Activated CD4-positive, alpha-beta T cell treated with anti-CD3 and anti-CD28 coated beads, Interleukin-2, amount 10 ng/mL, durations not matched to agents 7 days and 5 days (primary cell): ENCODE results near the gene POLDIP3. TPM values are rescaled to one million over a fixed set of nuclear protein-coding genes. Genes with fewer than 3 reads are reported as not detected.
"Not testable (repeated sequence)": the region's sequence is repeated elsewhere in the genome, so short reads cannot be mapped to it uniquely, and the experiment has no call there.

Experiments used
- CTCF ChIA-PET: fragments of 350-600 bp; sonication (Branson Sonifier 250); formaldehyde crosslinking; loops from one replicate; lab custom pipeline; 2021; ENCODE audit warnings: antibody characterized with exemption; lab: Charles Lee
- POLR2A ChIA-PET: fragments of 350-600 bp; sonication (Branson Sonifier 250); formaldehyde crosslinking; loops from one replicate; lab custom pipeline; 2021; ENCODE audit warnings: antibody characterized with exemption; lab: Charles Lee
- DNase-seq: peaks from one replicate; pipeline ENCODE4 v3.0.0-alpha.2; 2020
- H3K27ac Mint-ChIP-seq: one replicate; pipeline ENCODE4 v1.8.0; 2021; ENCODE audit warnings: mild to moderate bottlenecking, moderate library complexity, mixed read lengths
- H3K27me3 Mint-ChIP-seq: one replicate; pipeline ENCODE4 v1.8.0; 2021; ENCODE audit warnings: mixed read lengths
- H3K36me3 Mint-ChIP-seq: one replicate; pipeline ENCODE4 v1.8.0; 2021; ENCODE audit warnings: low read depth, mixed read lengths
- H3K4me1 Mint-ChIP-seq: one replicate; pipeline ENCODE4 v1.8.0; 2021; ENCODE audit warnings: mixed read lengths
- H3K4me3 Mint-ChIP-seq: one replicate; pipeline ENCODE4 v1.8.0; 2021; ENCODE audit warnings: mild to moderate bottlenecking, moderate library complexity, mixed read lengths
- H3K9me3 Mint-ChIP-seq: one replicate; pipeline ENCODE4 v1.8.0; 2021; ENCODE audit warnings: mixed read lengths
- total RNA-seq, 2 experiments: library from RNA; stranded (reverse); gene quantifications; one replicate each; pipeline ENCODE4 v1.2.3, GENCODE V29; 2021

The POLDIP3 gene
- total RNA-seq, 2 experiments from 2014 or later = 83.4 to 97.7 TPM

- H3K27me3 Mint-ChIP-seq = no peaks in the 10 kb centered on the region
- ChIA-PET POLR2A (no interaction called here), CTCF (interaction anchor here (0.6 to 2.1 kb wide), 3 partner anchors 10 to 59 kb away, joined by 3 to 7 read pairs (median 5); no protein-coding TSS in a partner anchor)
- no peak overlapping the region for H3K27ac Mint-ChIP-seq
- H3K36me3 Mint-ChIP-seq = peaks cover 3% of the 10 kb centered on the region
- H3K9me3 Mint-ChIP-seq = no peaks in the 10 kb centered on the region
- no peak for DNase-seq
- H3K4me3 Mint-ChIP-seq = no peak overlapping the region
- H3K4me1 Mint-ChIP-seq = peaks cover 11% of the 10 kb centered on the region
These were observed 7.5 kb upstream of the POLDIP3 start for GRCh38 chr22:42622061-42622710.

DNA sequence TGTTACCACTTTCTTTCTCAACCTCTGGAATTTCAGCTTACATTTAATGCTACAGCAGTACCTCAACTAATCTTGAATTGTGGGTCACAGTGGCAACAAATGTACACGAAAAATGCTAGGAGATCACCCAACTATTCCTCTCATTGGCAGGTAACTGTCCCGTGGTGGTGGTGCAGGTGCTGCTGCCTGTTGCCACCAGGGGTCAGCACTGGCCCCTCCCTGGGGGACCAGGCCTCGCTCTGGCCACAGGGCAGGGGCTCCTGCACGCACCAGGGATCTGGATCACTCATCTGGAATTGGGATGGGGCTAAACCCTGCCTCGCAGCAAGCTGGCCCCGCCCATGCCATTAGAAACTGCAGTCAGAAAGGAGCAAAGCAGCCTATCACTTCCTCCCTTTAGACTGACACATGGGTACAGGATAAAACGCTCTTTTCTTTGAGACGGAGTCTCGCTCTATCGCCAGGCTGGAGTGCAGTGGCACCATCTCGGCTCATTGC lies 6.9 kb upstream of the POLDIP3 start:
- Mint-ChIP-seq H3K9me3 (no peaks in the 10 kb centered on the region), H3K4me1 (peaks cover 11% of the 10 kb centered on the region), H3K27me3 (no peaks in the 10 kb centered on the region), H3K27ac (peak overlapping the region; percentile 33), H3K36me3 (peaks cover 3% of the 10 kb centered on the region), H3K4me3 (no peak overlapping the region)
- ChIA-PET CTCF (interaction anchor here (1.3 to 2.1 kb wide), 2 partner anchors 10 to 24 kb away, joined by 5 to 7 read pairs; no protein-coding TSS in a partner anchor), POLR2A (no interaction called here)
- DNase-seq = peak; percentile 63

DNA sequence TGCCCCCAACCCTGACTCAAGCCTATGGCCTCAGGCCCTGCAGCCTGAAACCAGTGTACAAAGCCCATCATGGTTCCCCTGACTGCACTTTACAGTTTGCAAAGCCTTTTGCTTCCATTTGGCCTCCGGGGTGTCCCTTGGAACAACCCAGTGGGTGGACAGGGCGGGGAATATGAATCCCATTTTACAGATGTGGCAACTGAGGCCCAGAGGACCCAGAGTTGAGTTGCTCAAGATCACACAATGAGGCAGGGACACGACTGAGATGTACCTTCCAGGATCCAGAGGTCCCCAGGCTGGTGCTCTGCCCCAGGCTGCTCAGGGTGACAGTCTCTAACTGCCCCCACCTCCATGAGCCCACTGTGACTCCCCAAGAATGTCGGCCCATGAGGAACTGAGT lies 5.4 kb upstream of the POLDIP3 start:
- ChIA-PET POLR2A (no interaction called here), CTCF (interaction anchor here (0.5 kb wide), 1 partner anchor 70 kb away, joined by 3 read pairs; no protein-coding TSS in a partner anchor)
- H3K27me3 Mint-ChIP-seq = no peaks in the 10 kb centered on the region
- H3K27ac Mint-ChIP-seq = no peak overlapping the region
- H3K9me3 Mint-ChIP-seq = no peaks in the 10 kb centered on the region
- H3K4me1 Mint-ChIP-seq = peaks cover 21% of the 10 kb centered on the region
- DNase-seq = no peak
- H3K4me3 Mint-ChIP-seq = no peak overlapping the region
- peaks cover 3% of the 10 kb centered on the region for H3K36me3 Mint-ChIP-seq

DNA sequence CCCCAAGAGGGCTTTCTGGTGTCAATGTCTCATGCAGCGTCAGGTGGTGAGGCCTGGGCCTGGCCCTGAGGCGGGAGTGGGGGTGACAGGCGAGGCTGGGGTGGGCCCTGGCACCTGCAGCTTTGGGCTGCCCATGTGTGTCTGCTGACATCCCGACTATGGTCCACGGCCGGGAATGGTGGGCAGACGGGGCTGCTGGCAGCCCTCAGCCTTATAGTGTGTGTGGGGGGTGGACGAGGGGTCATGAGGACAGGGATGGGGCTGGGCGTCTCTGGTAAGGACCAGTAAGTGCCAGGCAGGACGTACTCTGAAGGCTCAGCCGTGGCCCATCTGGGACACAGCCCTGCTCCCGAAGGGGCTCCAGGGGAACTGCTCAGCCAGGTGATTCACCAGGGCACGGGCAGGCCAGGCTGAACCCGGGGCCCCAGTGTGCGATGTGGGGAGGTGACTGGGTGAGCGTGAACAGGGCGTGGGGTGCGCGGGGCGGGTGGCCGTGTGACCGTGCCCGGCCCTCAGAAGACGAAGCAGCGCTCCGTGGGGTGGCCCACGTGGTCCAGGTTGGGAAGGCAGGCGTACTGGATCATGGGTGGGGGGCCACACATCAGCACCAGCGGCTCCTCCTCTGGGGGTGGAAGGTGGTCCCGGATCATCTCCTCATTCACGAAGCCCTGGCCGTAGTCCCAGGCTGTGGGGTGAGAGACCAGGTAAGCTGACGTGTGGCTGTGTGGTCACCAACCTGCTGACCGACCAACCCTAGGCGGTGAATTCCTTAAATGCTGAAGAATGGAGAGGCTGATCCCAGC lies 4.8 kb upstream of the POLDIP3 start:
- Mint-ChIP-seq H3K27ac (no peak overlapping the region), H3K9me3 (no peaks in the 10 kb centered on the region), H3K4me1 (peaks cover 21% of the 10 kb centered on the region), H3K4me3 (no peak overlapping the region), H3K27me3 (no peaks in the 10 kb centered on the region), H3K36me3 (peaks cover 3% of the 10 kb centered on the region)
- ChIA-PET POLR2A (interaction anchor here (0.6 kb wide), 1 partner anchor 49 kb away, joined by 4 read pairs; no protein-coding TSS in a partner anchor), CTCF (interaction anchor here (0.5 kb wide), 1 partner anchor 71 kb away, joined by 3 read pairs; no protein-coding TSS in a partner anchor)
- no peak for DNase-seq

DNA sequence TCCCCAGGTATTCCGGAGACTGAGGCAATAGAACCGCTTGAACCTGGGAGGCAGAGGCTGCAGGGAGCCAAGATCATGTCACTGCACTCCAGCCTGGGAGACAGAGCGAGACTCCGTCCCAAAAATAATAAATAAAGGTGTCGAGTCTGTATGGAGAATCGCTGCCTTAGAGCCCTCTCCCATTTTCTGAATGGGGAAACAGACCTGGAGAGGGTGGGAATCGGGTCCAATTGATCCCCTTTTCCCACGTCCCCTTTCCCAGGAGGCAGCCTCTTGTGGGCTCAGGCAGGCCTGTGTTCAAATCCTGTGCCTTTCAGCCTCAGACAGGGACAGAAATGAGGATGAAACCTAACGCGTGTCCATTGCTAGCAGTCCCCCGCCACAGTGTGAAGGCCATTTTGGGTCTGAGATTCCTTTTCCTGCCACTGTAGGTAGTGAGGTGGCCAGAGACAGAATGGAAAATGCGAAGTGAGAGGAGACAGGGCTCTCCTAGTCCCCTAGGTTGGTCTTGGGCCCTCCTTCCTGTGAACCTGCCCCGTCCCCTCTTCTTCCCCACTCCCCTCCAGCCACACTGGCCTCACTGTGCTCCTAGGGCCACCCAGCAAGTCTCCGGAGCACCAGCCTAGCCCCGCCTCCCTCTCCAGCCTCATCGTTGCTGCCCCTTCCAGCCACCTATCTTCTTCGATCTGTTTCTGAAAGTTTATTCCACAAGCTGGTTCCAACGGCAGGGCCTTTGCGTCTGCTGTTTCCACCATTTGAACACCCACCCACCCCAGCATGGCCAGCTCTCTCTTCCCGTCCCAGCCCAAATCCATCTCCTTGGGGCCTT lies 2.7 kb upstream of the POLDIP3 start:
- Mint-ChIP-seq H3K4me1 (peaks cover 35% of the 10 kb centered on the region), H3K27me3 (no peaks in the 10 kb centered on the region), H3K9me3 (no peaks in the 10 kb centered on the region), H3K4me3 (no peak overlapping the region), H3K36me3 (peaks cover 14% of the 10 kb centered on the region), H3K27ac (peak overlapping the region; percentile 5)
- CTCF ChIA-PET = no interaction called here
- POLR2A ChIA-PET = no interaction called here
- DNase-seq = no peak

DNA sequence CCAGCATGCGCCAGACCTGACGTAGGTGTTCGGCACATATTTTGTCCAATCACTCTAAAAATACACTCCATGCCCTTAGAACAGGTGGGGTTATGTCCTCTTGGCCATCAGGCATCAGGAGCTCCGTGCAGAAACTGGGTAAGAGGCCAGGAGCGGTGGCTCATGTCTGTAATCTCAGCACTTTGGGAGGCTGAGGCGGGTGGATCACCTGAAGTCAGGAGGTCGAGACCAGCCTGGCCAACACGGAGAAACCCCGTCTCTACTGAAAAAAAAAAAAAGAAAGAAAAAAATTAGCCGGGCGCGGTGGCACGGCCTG lies 1.1 kb upstream of the POLDIP3 start:
- Mint-ChIP-seq H3K4me1 (peaks cover 45% of the 10 kb centered on the region), H3K4me3 (peak overlapping the region; percentile 84), H3K36me3 (peaks cover 21% of the 10 kb centered on the region), H3K27ac (peak overlapping the region; percentile 99)
- not testable (repeated sequence) for H3K9me3 Mint-ChIP-seq, DNase-seq, H3K27me3 Mint-ChIP-seq
- ChIA-PET POLR2A (interaction anchor here (0.5 to 2.0 kb wide), 3 partner anchors 34 to 572 kb away, joined by 3 to 8 read pairs (median 4); partner anchors contain the start of gene CYB5R3), CTCF (interaction anchor here (0.7 to 2.0 kb wide), 3 partner anchors 9 to 69 kb away, joined by 5 to 6 read pairs (median 5); no protein-coding TSS in a partner anchor)

GRCh38 chr22:42615092-42615859 lies 593 bp upstream of the POLDIP3 start:
- H3K27ac Mint-ChIP-seq = peak overlapping the region; percentile 99
- peak; percentile 92 for DNase-seq
- CTCF ChIA-PET = interaction anchor here (0.7 to 2.0 kb wide), 6 partner anchors 10 to 69 kb away, joined by 3 to 6 read pairs (median 4); no protein-coding TSS in a partner anchor
- H3K4me3 Mint-ChIP-seq = peak overlapping the region; percentile 84
- H3K4me1 Mint-ChIP-seq = peaks cover 50% of the 10 kb centered on the region
- H3K9me3 Mint-ChIP-seq = no peaks in the 10 kb centered on the region
- POLR2A ChIA-PET = interaction anchor here (0.5 to 2.0 kb wide), 6 partner anchors 8 to 572 kb away, joined by 3 to 8 read pairs (median 4); partner anchors contain the start of gene CYB5R3
- peaks cover 23% of the 10 kb centered on the region for H3K36me3 Mint-ChIP-seq
- H3K27me3 Mint-ChIP-seq = no peaks in the 10 kb centered on the region

GRCh38 chr22:42613872-42614301 lies 796 bp downstream of the POLDIP3 start:
- POLR2A ChIA-PET = interaction anchor here (0.6 kb wide), 1 partner anchor 485 kb away, joined by 3 read pairs; no protein-coding TSS in a partner anchor
- peak overlapping the region; percentile 98 for H3K27ac Mint-ChIP-seq
- peaks cover 28% of the 10 kb centered on the region for H3K36me3 Mint-ChIP-seq
- peaks cover 59% of the 10 kb centered on the region for H3K4me1 Mint-ChIP-seq
- H3K4me3 Mint-ChIP-seq = peak overlapping the region; percentile 98
- no peaks in the 10 kb centered on the region for H3K27me3 Mint-ChIP-seq
- no peaks in the 10 kb centered on the region for H3K9me3 Mint-ChIP-seq
- CTCF ChIA-PET = interaction anchor here (1.0 to 1.2 kb wide), 2 partner anchors 14 to 18 kb away, joined by 3 to 4 read pairs; no protein-coding TSS in a partner anchor
- no peak for DNase-seq

DNA sequence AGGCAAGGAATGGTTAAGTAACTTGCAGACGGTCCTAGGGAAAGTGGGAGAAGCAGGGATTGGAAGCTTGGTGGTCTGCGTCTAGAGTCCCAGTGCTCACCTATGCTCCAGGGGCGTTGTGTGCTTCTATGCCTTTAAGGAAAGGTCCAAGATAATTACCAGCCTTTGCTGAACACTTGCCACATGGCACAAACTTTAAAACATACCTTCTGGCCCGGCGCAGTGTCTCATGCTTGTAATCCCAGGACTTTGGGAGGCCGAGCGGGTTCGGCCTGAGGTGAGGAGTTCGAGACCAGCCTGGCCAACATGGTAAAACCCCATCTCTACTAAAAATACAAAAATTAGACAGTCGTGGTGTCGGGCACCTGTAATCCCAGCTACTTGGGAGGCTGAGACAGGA lies 2.3 kb downstream of the POLDIP3 start:
- Mint-ChIP-seq H3K4me3 (peak overlapping the region; percentile 98), H3K4me1 (peaks cover 57% of the 10 kb centered on the region), H3K27ac (peak overlapping the region; percentile 98), H3K36me3 (peaks cover 32% of the 10 kb centered on the region), H3K27me3 (no peaks in the 10 kb centered on the region), H3K9me3 (no peaks in the 10 kb centered on the region)
- no peak for DNase-seq
- POLR2A ChIA-PET = no interaction called here
- CTCF ChIA-PET = no interaction called here

DNA sequence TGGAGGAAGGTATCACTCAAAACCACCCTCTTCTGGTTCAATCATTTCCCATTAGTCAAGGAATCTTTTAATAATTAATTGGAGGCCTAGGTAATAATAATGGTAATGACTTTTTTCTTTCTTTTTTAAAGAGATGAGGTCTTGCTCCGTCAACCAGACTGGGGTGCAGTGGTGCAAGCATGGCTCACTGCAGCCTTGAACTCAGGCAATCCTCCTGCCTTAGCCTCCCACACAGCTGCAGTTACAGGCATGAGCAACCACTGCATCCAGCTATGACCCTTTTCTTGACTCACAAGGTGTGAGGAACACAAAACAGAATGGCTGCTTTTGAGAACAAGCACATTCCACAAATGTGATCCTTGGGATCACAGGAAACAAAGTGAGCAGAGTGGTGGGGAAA lies 3.6 kb downstream of the POLDIP3 start:
- Mint-ChIP-seq H3K4me1 (peaks cover 54% of the 10 kb centered on the region), H3K36me3 (peaks cover 35% of the 10 kb centered on the region), H3K27me3 (no peaks in the 10 kb centered on the region), H3K9me3 (no peaks in the 10 kb centered on the region), H3K27ac (peak overlapping the region; percentile 7), H3K4me3 (no peak overlapping the region)
- DNase-seq = no peak
- CTCF ChIA-PET = interaction anchor here (1.4 kb wide), 1 partner anchor 10 kb away, joined by 5 read pairs; no protein-coding TSS in a partner anchor
- POLR2A ChIA-PET = no interaction called here

GRCh38 chr22:42610186-42610585 lies 4.5 kb downstream of the POLDIP3 start:
- no peaks in the 10 kb centered on the region for H3K9me3 Mint-ChIP-seq
- no peak overlapping the region for H3K4me3 Mint-ChIP-seq
- H3K27me3 Mint-ChIP-seq = no peaks in the 10 kb centered on the region
- peaks cover 47% of the 10 kb centered on the region for H3K4me1 Mint-ChIP-seq
- CTCF ChIA-PET = interaction anchor here (1.4 kb wide), 1 partner anchor 9 kb away, joined by 5 read pairs; no protein-coding TSS in a partner anchor
- POLR2A ChIA-PET = no interaction called here
- peaks cover 36% of the 10 kb centered on the region for H3K36me3 Mint-ChIP-seq
- no peak for DNase-seq
- no peak overlapping the region for H3K27ac Mint-ChIP-seq
